ENCODE measurements around the gene ERP27.

DNA sequence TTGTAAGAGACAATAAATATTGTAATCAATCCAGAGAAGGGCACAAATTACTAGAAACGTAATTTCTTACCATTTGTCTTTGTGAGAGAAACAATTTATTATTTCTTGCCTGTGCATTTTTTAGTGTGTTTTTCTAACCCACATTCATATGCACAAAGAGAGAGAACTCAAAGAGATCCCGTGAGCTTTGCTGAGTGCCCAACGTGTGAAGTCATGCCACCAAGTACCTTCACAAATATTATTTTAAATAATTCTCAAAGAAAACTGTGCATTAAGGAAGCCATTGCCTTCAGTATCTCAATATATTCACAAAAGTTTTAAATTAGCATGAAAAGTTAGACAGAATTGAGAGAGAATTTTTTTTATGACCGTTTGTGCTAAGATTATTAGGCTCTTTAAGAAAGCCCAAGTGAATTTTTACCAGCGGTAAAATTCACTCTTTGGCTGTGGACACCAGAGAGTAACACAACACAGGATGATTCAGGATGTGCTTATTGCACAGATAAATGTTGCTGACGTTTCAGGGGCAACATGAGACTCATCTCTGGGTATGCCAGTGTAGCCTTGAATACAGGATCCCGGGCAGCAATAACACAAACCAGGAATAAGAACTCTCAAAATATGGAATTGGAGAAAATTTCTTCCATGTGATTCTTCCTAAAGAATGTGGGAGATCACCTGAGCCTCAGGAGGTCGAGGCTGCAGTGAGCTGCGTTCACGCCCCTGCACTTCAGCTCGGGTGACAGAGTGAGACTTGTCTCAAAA is 20.2 kb upstream of the ERP27 start:
- TF ChIP-seq EGR1 (IDR thresholded peaks at IDR 0.05; ENCODE audit: borderline replicate concordance, low read depth, low read length) (no peak), POLR2A (IDR thresholded peaks at IDR 0.05; ENCODE audit: control extremely low read depth in 1 of 2, low read depth in 2 of 2, low read length in 2 of 2) (no peak), CEBPB (IDR thresholded peaks at IDR 0.05; ENCODE audit: low read depth, low read length) (no peak), SIN3A (conservative IDR thresholded peaks at IDR 0.05 in 1 of 2, IDR thresholded peaks at IDR 0.05 in 1 of 2; ENCODE audit: low read depth in 1 of 2, low read length in 2 of 2) (no peak), BACH1 (IDR thresholded peaks at IDR 0.05; ENCODE audit: low read length) (no peak), RFX5 (IDR thresholded peaks at IDR 0.05; ENCODE audit: borderline replicate concordance, low read depth, low read length) (no peak)

Measured in H1 (cell line).